ENCODE results near the gene DDC. TPM values are rescaled to one million over a fixed set of nuclear protein-coding genes. Genes with fewer than 3 reads are reported as not detected.

Gene DDC
- total RNA-seq, 4 donors from 2014 or later, result 0.44 to 0.79 (median 0.60) TPM; not detected in 1

- DNase-seq (ENCODE audit: low spot score) (no peak), ATAC-seq (ENCODE audit: low FRiP score) (no peak)
- TF ChIP-seq CTCF (IDR thresholded peaks at IDR 0.05), result no peak
Observed at GRCh38 chr7:50513166-50513871, 51.9 kb downstream of the DDC start.

- no peak for ATAC-seq (ENCODE audit: low FRiP score)
- no peak for DNase-seq (ENCODE audit: low spot score)
- no peak for TF ChIP-seq CTCF (IDR thresholded peaks at IDR 0.05)
Observed at GRCh38 chr7:50512384-50512783, 52.8 kb downstream of the DDC start.

GRCh38 chr7:50509459-50509858 lies 55.7 kb downstream of the DDC start:
- TF ChIP-seq CTCF (IDR thresholded peaks at IDR 0.05), result no peak
- ATAC-seq (ENCODE audit: low FRiP score), result no peak

GRCh38 chr7:50508471-50508943 lies 56.7 kb downstream of the DDC start:
- ATAC-seq (ENCODE audit: low FRiP score), result no peak
- no peak for DNase-seq (ENCODE audit: low spot score)
- TF ChIP-seq CTCF (IDR thresholded peaks at IDR 0.05), result no peak

More at GRCh38 chr7:50509459-50509858, 55.7 kb downstream of the DDC start:
- DNase-seq (ENCODE audit: low spot score), result no peak

- ATAC-seq (ENCODE audit: low FRiP score), result no peak
- no peak for TF ChIP-seq CTCF (IDR thresholded peaks at IDR 0.05)
- DNase-seq (ENCODE audit: low spot score), result no peak
Observed at GRCh38 chr7:50507898-50508470, 57.2 kb downstream of the DDC start.

GRCh38 chr7:50505553-50506210 lies 59.5 kb downstream of the DDC start:
- ATAC-seq (ENCODE audit: low FRiP score), result no peak
- no peak for TF ChIP-seq CTCF (IDR thresholded peaks at IDR 0.05)
- no peak for DNase-seq (ENCODE audit: low spot score)

All from omental fat pad (tissue), 4 donors.